GM12865 (cell line): ENCODE measurements around the gene DNAH6.

Experiments
- DNase-seq: peaks from one replicate; pipeline ENCODE4 v3.0.0; 2010; ENCODE audit warnings: low read depth
- H3K4me3 ChIP-seq: 2 replicates; pipeline ENCODE4 v1.5.1; 2011; ENCODE audit warnings: mild to moderate bottlenecking, low read depth, low read length, control low read depth
- CTCF ChIP-seq: IDR thresholded peaks from 2 replicates; pipeline ENCODE4 v1.5.1; 2011; ENCODE audit warnings: low read length, control low read depth, low read depth, inconsistent platforms; ENCODE audit not compliant: insufficient read depth; ENCODE audit errors: missing control alignments

DNAH6 gene

GRCh38 chr2:84532291-84532690 lies 16.0 kb downstream of the DNAH6 start:
- DNase-seq = no peak
- no peak overlapping the region for H3K4me3 ChIP-seq
- TF ChIP-seq CTCF = no peak

- no peak for TF ChIP-seq CTCF
- DNase-seq = no peak
- no peak overlapping the region for H3K4me3 ChIP-seq
Measured at GRCh38 chr2:84534225-84534624, 17.9 kb downstream of the DNAH6 start.

- no peak for DNase-seq
- no peak overlapping the region for H3K4me3 ChIP-seq
- TF ChIP-seq CTCF = no peak
Measured at GRCh38 chr2:84537251-84537650, 21.0 kb downstream of the DNAH6 start.

GRCh38 chr2:84539729-84540128 lies 23.4 kb downstream of the DNAH6 start:
- no peak for DNase-seq
- no peak for TF ChIP-seq CTCF
- H3K4me3 ChIP-seq = no peak overlapping the region

- TF ChIP-seq CTCF = no peak
- no peak overlapping the region for H3K4me3 ChIP-seq
- DNase-seq = no peak
Measured at GRCh38 chr2:84545005-84545404, 28.7 kb downstream of the DNAH6 start.

- DNase-seq = no peak
- H3K4me3 ChIP-seq = no peak overlapping the region
- no peak for TF ChIP-seq CTCF
Measured at GRCh38 chr2:84546551-84546950, 30.3 kb downstream of the DNAH6 start.

GRCh38 chr2:84548303-84548702 lies 32.0 kb downstream of the DNAH6 start:
- H3K4me3 ChIP-seq = no peak overlapping the region
- no peak for TF ChIP-seq CTCF
- no peak for DNase-seq
